Measurements from ENCODE around the gene CD72.

CD72 gene, protein sequence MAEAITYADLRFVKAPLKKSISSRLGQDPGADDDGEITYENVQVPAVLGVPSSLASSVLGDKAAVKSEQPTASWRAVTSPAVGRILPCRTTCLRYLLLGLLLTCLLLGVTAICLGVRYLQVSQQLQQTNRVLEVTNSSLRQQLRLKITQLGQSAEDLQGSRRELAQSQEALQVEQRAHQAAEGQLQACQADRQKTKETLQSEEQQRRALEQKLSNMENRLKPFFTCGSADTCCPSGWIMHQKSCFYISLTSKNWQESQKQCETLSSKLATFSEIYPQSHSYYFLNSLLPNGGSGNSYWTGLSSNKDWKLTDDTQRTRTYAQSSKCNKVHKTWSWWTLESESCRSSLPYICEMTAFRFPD

DNA sequence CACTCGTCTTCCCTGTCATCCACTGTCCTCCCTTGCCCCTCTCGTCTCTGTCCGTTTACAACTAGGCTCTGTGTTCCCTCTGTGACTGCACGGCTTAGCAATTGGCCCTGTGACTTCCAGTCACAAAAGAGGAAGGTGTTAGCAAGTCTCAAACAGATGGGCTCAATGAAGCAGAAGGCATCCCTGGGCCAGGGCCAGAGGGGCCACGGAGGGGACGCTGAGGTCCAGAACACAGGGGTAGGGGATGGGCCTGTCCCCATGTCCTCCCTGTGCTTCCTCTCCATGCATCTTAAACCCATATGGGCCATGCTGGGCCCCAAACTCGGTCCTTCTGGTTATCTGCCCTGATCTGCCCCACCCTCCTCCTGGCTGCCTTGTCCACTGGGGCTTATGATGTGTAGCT is at the start of gene CD72:
Gene CD72 (minus strand): TSS at position 89 of the 403 bp plus-strand sequence. CDS start 110 bp downstream, outside the sequence.
- no peak for DNase-seq (ENCODE audit: low spot score)

DNA sequence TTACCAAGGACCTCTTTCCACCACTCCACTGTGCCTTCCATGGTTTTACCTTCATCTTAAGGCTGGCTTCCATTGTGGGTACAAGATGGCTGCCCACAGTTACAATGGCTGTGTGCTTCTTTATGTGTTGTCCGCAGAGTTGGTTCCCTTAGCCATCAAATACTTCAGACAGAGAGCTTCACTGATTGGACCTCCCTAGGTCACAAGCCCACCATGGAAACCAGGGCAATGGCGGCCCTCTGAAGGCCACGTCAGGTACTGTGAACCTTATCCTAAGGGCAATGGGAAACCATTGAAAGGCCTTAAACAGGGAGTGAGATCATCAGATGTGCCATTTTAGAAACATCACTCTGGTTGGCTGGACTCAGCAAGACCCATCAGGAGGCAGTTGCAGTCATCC is 49.7 kb upstream of the CD72 start:
- DNase-seq (ENCODE audit: low spot score) = no peak

DNA sequence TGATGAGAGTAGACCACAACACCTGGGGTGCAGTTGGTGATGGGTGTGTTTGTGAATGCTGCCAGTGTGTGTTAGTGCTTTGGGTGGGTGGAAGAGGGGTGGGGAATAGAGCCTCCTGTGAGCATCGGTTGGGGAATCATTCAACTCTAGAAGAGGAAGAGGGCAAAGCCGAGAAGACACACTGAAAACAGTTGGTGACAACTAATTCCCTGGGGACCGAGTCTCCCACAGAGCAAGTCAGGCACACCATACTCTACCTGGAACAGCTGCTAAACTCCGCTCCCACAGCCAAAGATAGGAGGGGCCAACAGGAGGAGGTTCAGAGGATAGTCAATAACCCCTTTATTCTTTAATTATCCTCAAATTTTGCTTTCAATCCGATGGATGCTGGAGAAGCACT is 48.3 kb upstream of the CD72 start:
- DNase-seq (ENCODE audit: low spot score) = no peak

DNA sequence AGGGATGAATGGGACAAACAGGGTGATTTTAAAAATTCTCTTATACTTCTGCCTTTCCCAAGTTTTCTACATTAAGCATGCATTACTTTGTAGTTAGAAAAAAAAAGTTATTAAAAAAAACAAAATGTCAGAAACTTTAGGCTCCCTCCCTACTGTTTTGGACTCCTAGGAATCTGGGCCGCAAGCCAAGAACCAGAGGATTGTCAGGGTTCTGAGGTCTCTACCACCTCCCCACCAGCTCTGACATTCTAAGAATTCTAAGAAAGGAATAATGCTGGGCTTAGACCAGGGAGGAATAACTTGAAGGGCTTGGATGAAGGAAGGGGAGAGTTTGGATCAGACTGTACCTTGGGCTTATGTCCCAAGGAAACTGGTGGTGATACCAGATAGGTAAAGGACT is 47.8 kb upstream of the CD72 start:
- DNase-seq (ENCODE audit: low spot score) = no peak

DNA sequence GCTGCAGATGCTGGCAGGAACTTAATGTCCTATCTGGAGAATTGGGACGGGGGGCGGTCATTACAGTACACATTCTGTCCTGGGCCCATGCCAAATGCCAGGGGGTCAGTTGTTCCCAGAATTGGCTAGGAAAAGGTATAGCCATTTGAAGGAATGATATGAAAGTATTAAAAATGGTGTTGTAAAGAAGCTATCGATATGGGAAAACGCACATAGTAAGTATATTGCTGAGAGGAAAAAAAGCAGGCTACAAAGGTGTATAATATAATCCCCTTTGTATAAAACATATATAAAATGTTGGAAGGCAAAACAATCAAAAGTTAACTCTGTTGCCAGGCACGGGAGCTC is 47.2 kb upstream of the CD72 start:
- no peak for DNase-seq (ENCODE audit: low spot score)

DNA sequence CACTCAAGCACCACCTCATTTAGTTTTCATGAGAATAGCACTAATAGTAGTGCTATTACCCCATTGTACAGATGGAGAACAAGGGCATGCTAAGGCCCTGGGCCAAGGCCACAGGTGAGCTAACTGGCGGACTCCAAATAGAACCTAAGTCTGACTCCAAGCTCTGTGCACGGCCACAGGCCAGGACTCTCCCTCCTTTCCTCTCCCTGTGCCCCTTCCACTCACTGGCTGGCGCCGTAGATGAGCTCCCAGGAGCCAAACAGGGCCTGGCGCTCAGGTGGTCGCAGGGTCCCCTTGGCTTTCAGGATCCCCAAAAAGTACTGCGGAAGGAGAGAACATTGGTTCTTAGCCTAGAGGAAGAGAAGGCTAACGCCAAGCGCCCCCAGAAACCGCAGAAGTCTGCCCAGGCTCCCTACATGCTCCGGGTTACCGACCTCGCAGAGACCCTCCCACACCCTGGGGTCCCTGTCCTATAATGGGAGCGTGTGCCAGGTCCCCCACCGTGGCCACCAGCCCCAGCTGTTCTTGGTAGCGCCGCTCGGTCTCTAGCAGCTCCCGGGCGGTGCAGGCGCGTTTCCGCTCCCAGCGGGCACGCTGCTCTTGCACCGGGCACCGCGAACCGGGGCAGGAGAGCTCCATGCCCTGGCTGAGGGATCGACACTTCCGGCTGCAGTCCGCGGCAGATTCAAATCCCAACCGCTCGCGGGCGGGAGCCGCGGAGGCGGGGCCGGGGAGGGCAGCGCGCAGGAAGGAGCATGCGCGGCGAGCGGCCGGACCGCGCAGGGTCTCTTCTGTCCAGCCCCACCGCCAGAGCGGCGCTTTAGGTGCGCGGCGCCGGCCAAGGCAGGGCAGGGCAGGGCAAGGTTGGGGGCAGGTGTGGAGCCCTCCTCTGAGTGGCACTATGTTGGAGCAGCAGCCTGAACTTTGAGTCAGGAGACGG is 46.6 kb upstream of the CD72 start, which contains the start of gene ARHGEF39:
Gene ARHGEF39 (minus strand): TSS at position 665 of the 940 bp plus-strand sequence. CDS start 26 bp downstream, at position 639.
- peak; percentile 84 for DNase-seq (ENCODE audit: low spot score)

DNA sequence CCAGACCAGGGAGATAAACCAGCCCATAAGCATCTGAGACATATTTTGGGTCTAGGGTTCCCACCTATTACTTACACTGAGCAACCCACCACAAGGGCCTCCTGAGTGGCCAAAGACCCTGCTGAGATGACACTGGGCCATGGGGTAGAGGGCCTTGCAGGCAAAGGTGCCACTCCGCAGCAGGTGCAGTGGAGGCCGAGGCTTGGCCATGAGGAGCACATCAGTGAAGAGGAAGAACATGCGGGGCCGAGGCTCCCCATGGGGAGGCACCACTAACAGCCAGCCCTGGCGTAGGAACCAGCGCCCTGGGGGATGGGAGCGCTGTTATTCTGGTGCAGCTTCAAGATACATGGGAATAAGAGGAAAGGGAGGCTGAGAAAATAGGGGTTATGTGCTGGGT is 44.2 kb upstream of the CD72 start:
- no peak for DNase-seq (ENCODE audit: low spot score)

DNA sequence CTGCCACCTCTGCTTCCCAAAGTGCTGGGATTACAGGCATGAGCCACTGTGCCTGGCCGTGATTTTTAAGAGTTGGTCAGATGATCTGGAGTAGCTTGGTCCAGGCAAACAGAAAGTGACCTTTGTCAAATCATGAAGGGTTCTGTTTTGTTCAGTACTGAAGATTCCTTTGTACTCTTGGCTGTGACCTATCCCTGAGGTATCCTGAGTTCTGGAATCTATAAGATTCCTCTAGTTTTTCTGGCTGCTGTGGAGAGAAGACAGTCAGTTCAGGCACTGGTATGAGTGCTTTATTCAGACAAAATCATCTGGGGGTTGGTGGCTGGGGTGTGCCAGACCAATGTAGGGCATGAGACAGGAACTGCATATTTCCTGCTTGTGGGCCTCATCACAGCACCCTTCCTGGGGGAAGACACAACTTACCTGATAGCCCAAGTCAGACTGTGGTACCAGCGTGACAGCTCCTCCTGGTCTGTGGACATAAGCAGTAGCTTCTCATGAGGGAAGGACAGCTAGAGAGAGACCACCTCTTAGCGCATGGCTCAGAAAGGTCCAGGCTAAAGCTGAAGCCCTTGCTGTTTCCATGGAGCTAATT is 43.6 kb upstream of the CD72 start:
- DNase-seq (ENCODE audit: low spot score) = no peak

DNA sequence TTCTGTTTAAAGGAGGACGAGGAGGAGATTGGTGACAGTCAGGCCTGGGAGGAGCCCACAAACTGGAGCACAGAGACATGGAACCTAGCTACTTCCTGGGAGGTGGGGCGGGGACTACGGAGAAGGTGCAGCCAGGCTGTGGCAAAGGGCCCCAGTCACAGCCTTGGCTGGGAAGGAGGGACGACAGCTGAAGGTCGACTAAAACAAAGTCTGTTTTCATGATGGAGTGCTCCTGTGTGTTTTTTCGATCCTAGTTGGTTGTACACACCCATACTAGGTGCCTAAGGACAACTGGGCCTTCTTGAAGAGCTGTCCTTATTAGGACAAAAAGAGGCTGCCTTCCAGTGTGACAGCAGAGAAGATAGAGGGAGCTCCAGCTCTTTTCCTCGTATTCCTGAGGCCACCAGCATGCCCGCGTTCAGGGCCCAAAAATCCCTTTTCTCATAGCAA is 42.8 kb upstream of the CD72 start:
- DNase-seq (ENCODE audit: low spot score) = peak; percentile 91

DNA sequence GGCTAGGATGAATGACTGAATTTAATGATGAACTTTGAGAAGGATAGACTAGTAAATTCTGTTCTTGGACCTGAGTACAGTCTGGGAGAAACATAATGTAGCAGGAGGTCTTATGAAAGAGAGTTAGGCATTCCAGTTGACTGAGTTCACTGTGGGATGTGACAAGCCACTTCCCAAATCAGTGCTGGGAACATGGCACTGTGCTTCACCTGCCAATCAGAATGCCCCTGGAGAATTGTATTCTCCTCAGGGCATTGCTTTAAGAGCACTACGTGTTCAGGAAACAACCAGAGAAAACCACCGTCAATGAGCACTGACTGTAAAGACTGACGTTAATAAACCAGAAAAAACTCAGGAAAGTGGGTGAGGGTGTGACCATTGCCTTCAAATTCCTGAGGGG is 41.1 kb upstream of the CD72 start:
- no peak for DNase-seq (ENCODE audit: low spot score)

DNA sequence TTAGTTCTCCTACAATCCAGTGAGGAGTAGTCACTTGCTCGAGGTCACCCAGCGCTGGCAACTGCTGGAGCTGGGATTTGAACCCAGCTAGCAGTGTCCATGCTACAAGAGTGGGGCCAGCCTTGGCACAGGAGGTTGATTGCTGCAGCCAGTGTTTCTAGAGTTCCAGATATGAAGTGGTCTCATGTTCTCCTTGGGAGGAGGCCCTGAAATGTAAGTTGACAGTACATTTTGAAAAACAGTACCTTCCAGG is 40.7 kb upstream of the CD72 start:
- DNase-seq (ENCODE audit: low spot score) = peak; percentile 55

DNA sequence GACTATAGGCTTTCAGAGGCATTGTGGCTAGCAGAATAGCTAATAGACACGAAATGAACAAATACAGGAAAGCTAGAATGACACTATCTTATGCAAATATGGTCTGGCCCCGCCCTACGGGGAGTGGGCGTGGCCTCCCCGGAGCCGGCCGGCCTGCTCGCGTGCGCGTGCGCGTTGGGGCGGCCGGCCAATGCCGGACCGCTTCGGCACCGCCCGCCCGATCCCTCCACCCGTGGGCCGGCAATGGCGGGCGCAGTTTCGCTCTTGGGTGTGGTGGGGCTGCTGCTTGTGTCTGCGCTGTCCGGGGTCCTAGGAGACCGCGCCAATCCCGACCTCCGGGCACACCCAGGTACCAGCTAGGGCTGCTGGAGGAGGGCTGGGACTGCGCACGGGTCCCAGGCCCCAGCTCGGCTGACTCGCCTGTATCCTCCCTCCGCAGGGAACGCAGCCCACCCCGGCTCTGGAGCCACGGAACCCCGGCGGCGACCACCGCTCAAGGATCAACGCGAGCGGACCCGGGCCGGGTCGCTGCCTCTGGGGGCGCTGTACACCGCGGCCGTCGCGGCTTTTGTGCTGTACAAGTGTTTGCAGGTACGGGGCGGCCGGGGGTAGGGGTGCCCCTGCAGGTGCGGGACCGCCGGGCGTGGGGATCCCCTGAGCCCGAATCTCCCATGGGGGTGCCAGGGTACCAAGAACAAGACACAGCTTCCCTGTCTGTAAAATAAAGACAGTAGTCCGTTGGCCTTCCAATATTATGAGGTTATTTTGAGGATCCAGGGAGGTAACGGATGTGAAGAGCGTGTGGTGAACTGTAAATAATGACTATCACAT is 40.1 kb upstream of the CD72 start, which contains the start of gene CCDC107:
Gene CCDC107 (plus strand): TSS at position 156 of the 831 bp plus-strand sequence. CDS start 88 bp downstream, at position 244.
- DNase-seq (ENCODE audit: low spot score) = peak; percentile 89

DNA sequence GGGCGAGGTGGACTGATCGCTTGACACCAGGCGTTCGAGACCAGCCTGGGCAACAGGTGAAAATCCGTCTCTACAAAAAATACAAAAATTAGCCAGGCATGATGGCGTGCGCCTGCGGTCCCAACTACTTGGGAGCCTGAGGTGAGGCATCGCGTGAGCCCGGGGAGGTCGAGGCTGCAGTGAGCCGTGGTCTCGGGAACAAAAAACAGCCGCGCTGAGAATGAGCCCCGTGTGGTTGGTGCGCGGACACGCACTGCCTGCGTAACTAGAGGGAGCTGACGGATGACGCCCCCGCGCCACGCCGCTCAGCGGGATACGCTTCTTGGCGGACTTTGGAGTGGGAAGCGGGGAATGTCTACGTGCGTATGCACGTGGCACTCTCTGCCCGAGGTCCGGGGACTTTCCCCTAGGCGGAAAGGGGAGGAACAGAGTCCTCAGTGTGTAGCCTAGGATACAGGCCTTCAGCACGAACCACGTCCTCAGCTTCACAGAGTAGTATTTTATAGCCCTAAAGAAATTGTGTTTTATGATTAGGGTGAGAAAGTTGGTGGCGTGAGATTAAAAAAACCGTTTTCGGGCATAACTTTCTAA is 39.4 kb upstream of the CD72 start, which contains the start of gene RMRP:
Gene RMRP (minus strand): TSS at position 474 of the 591 bp plus-strand sequence.
- DNase-seq (ENCODE audit: low spot score) = peak; percentile 99

DNA sequence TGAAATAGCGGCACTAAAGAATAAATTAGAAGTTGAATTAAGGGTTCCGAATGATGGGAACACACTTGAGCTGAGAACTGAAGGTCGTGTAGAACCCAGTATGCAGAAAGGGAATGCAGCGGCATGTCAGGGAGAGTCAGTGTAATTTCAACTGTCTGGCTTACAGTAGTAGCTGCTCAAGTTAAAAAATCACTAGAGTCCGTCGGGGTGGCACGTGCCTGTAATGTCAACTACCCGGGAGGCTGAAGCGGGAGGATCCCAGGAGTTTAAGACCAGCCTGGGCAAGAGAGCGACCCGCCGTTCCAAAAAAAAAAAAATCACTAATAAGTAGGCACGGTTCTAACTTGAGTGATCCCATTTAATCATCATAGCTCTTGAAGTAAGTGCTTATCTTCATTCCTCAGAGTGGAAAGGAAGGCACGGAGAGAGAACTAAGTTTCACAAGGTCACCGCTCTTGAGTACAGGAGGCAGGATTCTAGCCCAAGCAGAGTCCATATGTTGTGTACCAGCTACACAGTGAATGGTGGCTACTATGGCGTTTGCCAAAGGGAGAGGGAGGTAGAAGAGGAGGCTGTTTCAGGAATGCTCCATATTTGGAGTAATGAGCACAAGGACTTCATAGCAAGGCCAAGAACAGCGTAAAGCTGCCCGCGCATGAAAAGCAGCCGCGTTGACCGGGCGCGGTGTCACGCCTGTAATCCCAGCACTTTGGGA is 38.8 kb upstream of the CD72 start:
- peak; percentile 77 for DNase-seq (ENCODE audit: low spot score)

DNA sequence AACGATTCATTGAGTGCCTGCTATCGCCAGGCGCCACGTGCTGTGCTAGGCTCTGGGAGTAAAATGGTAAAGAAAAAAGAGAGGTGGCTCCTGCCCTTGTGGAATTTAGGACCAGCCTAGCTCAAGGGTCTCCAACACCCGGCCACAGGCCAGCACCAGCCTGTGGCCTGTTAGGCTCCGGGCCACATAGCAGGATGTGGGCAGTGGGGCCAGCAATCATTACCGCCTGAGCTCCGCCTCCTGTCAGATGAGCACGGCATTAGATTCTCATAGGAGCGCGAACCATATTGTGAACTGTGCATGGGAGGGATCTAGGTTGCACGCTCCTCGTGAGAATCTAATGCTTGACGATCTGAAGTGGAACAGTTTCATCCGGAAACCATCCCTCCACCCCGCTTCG is 38.1 kb upstream of the CD72 start:
- DNase-seq (ENCODE audit: low spot score) = no peak

DNA sequence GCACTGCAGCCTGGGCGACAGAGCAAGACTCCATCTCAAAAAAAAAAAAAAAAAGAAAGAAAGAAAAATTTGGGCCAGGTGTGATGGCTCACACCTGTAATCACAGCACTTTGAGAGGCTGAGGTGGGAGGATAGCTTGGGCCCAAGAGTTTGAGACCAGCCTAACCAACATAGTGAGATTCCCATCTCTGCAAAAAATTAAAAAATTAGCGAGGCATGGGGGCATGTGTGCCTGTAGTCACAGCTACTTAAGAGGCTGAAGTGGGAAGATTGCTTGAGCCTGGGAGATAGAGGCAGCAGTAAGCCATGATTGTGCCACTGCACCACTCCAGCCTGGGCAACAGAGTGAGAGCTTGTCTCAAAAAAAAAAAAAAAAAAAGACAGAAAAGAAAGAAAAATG is 35.4 kb upstream of the CD72 start:
- no peak for DNase-seq (ENCODE audit: low spot score)

DNA sequence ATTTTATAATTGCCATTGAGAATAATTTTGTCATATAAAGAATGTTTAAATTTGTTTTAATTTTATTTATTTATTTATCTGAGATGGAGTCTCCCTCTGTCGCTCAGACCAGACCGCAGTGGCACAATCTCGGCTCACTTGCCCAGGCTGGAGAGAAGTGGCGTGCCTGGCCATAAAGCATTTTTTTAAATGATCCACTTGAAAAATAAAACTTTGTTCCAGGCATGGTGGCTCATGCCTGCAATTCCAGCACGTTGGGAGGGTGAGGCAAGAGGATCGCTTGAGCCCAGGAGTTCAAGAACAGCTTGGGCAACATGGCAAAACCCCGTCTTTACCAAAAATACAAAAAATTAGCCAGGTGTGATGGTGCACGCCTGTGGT is 34.6 kb upstream of the CD72 start:
- no peak for DNase-seq (ENCODE audit: low spot score)

DNA sequence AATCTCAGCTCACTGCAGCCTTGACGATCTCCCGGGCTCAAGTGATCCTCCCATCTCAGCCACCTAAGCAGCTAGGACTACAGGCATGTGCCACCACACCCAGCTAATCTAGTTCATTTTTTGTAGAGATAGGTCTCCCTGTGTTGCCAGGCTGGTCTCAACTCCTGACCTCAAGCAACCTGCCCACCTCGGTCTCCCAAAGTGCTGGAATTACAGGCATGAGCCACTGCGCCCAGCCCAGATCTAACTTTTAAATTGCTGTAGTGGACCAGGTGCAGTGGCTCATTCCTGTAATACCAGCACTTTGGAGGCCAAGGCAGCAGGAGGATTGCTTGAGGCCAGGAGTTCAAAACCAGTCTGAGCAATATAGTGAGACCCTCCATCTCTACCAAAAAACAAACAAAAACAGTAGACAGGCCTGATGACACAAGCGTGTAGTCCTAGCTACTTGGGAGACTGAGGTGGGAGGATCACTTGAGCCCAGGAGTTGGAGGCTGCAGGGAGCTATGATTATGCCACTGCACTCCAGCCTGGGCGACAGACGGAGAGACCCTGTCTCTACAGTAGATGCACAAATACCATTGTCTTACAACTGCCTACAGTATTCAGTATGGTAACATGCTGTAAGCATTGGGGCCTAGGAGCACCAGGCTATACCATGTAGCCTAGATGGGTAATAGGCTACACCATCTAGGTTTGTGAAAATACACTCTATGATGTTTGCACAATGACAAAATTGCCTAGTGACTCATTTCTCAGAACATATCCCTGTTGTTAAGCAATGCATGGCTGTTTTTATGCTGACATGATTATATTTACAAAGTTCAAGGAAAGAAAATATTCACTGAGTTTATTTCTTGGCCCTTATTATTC is 34.0 kb upstream of the CD72 start:
- DNase-seq (ENCODE audit: low spot score) = no peak

DNA sequence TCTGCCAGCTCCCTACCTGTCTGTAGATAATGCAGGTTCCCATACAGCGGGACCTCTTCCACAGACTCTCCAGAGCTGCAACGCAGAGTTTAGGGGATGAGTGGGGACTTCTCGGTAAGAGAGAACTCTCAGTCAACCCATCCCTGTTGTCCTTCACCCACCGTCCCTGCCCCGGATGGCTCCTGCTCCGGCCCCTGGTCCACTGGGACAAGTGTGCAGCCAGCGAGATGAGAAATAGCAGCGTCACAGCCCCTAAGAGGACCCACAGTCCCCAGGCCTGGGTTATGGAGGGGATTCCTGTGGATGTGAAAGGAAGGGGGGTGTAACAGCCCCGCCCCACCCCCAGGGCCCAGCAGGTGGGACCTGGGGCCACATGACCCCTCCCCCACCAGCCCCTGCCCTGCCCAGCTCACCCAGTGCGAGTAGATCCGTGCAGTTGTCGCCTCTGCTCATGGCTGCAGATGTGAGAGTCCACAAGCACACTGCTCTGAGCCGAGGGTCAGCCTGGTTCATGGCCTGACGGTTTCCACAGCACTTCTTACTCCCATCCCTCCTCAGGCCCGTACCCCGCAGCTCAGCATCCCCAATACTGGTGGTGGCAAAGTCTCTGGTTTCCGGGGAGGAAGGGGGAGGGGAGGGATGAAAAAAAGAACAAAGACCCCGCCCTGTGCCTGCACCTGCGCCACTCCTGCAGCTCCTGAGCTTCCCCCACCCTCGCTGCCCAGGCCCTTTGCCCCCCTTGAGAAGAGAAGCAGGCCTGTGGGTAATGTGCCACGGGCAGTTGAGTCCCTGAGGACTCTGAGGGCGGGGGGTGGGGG is 32.3 kb upstream of the CD72 start, which contains the start of gene SIT1:
Gene SIT1 (minus strand): TSS at position 591 of the 818 bp plus-strand sequence. CDS start 78 bp downstream, at position 513.
- DNase-seq (ENCODE audit: low spot score) = no peak

All from cerebellar cortex (tissue), 1 donor.